Epidermal melanocyte (primary cell): ENCODE measurements around the gene ATP2B2.
"Not testable (repeated sequence)": the region's sequence is repeated elsewhere in the genome, so short reads cannot be mapped to it uniquely, and the experiment has no call there.

Source experiments
- DNase-seq: peaks from one replicate; pipeline ENCODE4 v3.0.0; 2011; ENCODE audit warnings: low spot score; ENCODE audit not compliant: insufficient read length

Gene ATP2B2

DNA sequence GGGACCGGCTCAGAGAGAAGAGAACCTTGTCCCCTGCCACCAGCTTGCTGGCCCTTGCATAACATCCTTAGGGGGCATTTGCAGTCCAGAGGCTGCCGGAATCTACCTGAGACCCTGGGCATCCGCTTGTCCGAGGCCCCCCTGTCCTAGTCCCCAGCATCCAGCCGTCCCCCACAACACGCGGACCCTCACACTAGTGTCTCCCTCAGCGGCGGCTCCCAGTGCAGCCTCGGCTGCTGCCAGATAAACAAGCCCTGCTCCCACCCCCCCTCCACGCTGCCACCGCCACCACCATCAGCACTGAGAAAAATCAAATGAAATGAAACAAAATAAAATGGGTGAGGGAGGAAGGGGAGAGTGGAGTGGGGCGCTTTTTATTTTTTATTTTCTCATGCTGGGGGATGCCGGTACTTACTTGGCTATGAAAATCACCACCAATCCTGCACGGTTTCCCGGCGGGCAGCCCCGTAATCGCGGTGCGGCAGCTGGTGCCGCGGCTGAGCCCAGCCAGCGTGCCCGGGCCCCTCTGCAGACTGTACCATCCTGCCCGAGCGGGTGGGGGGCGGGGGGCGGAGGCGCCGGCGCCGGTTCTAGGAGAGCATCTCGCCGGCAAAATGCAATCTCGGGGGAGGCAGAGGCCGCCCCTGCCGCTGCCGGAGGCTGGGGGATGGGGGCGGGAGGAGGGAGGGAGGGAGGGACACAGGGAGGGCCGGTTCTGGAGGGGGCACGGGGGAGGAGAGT, at the start of gene ATP2B2:
TSS of gene ATP2B2 (minus strand) at position 537 of the 741 bp plus-strand sequence. CDS start 56,043 bp downstream, outside the sequence.
- no peak for DNase-seq

- no peak for DNase-seq
These were observed 49.4 kb upstream of the ATP2B2 start for GRCh38 chr3:10554746-10555145.

- no peak for DNase-seq
These were observed 48.8 kb upstream of the ATP2B2 start for GRCh38 chr3:10554236-10554611.

- no peak for DNase-seq
These were observed 48.3 kb upstream of the ATP2B2 start for GRCh38 chr3:10553591-10554235.

DNA sequence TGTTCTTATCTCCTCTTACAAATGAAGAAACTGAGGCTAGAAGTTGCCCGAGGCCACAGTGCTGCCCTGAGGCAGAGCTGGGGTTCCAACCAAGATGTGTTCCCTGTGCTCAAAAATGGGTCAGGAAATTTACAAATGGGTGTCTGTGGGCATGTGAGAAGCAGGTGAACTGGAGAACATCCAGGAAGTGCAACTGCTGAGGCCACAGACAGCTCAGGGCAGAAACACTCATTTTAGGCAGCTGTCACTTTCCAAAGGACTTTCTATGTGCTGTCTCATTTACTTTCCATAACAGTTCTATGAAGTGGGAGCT, 47.2 kb upstream of the ATP2B2 start:
- DNase-seq, result no peak

DNA sequence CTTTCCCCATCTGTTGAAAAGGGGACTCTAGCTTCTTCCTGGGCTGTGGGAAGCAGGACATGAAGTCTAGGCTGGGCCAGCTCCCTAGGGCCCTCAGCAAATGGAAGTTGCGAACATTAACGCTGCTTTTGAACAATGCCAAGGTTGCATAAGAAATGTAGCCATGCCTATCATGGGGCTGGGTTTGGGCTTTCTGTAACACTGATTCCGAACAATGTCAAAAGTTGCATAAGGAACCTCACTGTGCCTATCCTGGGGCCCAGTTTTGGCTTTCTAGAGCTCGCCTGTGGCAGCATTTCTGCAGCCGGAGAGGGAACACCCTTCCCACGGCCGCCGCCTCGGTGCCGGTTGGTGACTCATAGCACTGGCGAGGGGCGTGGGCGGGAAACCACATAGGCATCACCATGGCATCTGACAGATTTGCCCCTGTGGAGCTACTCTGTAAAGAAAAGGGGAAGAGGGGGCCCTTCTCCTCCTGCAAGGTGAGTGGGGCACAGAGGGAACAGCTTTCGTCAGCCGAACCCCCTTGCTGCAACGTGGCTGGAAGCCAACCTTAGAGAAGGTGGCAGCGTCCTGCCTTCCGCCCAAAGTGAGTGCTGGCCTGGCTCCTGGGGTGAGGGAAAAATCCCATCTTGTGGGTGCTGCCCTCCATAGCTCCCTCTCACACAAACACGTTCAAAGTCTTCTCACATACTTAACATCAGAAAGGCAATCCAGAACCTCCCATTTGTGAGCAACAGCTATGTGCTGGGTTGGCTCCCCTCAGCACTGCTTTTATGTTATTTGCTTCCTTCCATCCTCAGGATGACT, 46.6 kb upstream of the ATP2B2 start:
- no peak for DNase-seq

DNA sequence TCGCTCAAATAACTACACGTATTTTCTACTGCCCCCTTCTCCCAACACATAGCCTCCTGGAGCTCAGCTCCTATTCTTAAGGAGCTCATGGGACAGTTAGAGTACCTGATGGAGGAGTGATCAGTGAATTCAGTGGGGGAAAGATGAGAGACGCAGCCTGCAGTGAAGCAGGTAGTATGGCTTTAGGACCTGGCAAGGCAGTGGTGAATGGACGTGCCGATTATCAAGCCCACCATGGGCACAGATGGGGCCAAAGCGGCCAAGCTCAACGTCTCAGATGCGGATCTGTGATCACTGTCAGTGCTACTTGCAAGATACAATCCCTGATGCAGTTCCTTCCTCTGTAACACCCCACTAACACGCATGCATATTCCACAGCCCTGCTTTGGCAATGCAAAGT, 45.8 kb upstream of the ATP2B2 start:
- no peak for DNase-seq

GRCh38 chr3:10550705-10551104, 45.3 kb upstream of the ATP2B2 start:
- no peak for DNase-seq

- DNase-seq, result no peak
These were observed 44.3 kb upstream of the ATP2B2 start for GRCh38 chr3:10549617-10550230.

GRCh38 chr3:10548992-10549391, 43.6 kb upstream of the ATP2B2 start:
- no peak for DNase-seq

GRCh38 chr3:10547841-10548783, 42.7 kb upstream of the ATP2B2 start:
- DNase-seq, result no peak

DNA sequence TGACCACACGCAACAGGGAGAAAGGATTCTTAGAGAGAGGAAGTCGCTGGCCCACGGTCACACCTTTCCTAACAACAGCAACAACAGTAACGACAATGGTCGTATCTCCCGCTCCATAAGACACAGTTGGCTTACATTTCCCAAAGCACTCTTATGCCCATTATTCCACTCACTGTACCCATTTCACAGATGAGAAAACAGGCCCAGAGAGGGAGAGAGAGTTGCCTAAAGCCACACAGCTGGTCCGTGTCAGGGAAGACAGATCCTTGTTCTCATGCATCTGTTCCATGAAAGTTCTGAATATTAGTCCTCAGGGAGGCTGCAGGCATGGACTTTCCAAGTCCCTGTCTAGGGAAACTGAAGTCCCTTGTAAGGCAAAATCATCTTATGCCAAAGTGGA, 42.0 kb upstream of the ATP2B2 start:
- no peak for DNase-seq

GRCh38 chr3:10546820-10547263, 41.5 kb upstream of the ATP2B2 start:
- DNase-seq, result no peak

GRCh38 chr3:10546181-10546624, 40.8 kb upstream of the ATP2B2 start:
- DNase-seq, result no peak

GRCh38 chr3:10542518-10542917, 37.1 kb upstream of the ATP2B2 start:
- DNase-seq, result no peak

DNA sequence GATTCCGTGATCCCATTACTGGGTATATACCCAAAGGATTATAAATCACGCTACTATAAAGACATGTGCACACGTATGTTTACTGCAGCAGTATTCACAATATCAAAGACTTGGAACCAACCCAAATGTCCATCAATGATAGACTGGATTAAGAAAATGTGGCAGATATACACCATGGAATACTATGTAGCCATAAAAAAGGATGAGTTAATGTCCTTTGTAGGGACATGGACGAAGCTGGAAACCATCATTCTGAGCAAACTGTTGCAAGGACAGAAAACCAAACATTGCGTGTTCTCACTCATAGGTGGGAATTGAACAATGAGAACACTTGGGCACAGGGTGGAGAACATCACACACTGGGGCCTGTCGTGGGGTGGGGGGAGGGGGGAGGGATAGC, 35.0 kb upstream of the ATP2B2 start:
- not testable (repeated sequence) for DNase-seq

- DNase-seq, result no peak
These were observed 28.7 kb upstream of the ATP2B2 start for GRCh38 chr3:10534066-10534465.

- no peak for DNase-seq
These were observed 28.3 kb upstream of the ATP2B2 start for GRCh38 chr3:10533737-10534023.

GRCh38 chr3:10532939-10533736, 27.8 kb upstream of the ATP2B2 start:
- DNase-seq, result no peak

- no peak for DNase-seq
These were observed 25.6 kb upstream of the ATP2B2 start for GRCh38 chr3:10531031-10531430.
